NCI-H1105 treated with DMSO at 0.1 percent for 48 hours (cell line): ENCODE results near the gene C3orf18.

Experiments
- DNase-seq: peaks from one replicate; lab custom pipeline; 2025; lab: John Stamatoyannopoulos, UW

Gene C3orf18

DNA sequence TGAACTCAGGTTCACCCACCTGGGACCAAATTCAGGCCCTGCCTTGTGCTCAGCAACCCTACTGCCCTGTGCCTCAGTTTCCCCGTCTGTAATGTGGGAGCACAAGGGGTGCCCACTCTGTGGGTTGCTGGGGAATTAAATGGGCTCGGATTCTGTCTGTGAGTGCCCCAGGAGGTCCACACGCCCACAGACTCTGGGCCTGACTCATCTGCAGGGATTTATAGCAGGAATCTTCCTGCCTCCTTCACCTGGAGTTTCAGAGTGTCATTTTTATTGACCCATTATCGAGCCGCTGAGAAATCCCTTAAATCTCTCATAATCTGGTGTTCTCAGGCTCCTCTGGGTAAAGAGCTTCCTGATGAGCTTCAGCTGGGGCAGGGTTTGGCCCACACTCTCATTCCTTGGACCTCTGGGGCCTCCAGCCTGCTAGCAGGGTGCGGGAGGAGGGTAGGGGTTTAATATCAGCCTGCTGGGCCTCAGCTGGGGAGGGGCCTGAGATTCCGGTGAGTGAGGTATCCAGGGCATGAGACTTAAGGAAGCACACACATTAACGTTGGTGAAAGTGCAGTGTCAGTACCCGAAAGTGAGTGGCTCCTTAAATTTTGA, 16.4 kb downstream of the C3orf18 start:
- no peak for DNase-seq

- DNase-seq: peak; percentile 12
Observed at GRCh38 chr3:50550079-50550736, 17.3 kb downstream of the C3orf18 start.

DNA sequence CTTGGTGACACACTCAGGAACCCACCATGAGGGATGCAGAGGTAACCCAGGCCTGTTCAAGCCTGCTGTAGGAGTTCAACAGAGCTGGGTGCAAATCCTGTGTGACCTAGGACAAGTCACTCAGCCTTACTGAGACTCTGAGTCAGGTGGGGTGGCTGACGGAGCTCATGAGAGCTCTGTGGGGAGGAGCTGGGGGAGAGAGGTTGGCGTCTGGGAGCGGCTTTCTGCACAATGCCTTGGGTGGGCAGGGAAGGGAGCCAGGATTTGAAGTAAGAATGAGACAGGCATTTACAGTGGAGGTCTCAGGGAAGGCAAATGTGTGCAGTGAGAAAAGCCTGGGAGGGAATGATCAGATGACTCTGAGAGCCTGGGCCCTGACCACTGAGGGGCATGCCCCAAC, 18.3 kb downstream of the C3orf18 start:
- no peak for DNase-seq

- DNase-seq: no peak
Observed at GRCh38 chr3:50545781-50546180, 21.8 kb downstream of the C3orf18 start.

- DNase-seq: peak; percentile 33
Observed at GRCh38 chr3:50542177-50543034, 25.1 kb downstream of the C3orf18 start.

- DNase-seq: no peak
Observed at GRCh38 chr3:50539356-50540286, 27.9 kb downstream of the C3orf18 start.

DNA sequence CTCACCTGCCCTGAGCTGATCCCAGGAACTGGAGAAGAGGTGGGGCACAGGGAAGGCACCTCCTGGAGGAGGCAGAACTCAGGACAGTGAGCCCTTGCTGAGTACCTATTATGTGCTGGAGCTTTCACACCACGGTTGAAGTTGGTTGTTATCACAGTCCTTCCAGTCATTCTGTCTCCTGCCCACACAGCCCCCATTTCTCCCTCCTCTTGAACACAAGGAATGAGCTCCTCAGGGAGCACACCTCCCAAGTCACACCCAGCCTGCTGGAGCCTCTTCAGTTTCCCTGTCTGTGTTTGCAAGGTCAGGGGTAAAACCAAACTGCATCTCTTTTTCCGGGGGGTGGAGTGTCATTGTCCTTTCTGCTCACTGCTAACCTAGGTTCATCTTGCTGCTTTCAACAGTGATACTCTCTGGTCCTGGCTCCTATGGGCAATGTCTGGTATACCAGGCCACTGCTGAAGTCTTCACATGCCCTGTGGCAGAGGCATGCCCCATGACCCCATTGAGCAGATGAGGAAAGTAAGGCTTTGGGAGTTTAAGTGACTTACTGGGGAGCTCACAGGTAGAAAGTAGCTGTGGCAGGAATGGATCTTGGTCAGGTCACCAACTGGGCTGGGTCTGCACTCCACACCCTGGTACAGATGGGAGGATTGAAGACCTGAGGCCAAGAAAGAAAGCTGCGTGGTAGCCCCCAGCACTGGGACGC, 30.0 kb downstream of the C3orf18 start:
- no peak for DNase-seq

DNA sequence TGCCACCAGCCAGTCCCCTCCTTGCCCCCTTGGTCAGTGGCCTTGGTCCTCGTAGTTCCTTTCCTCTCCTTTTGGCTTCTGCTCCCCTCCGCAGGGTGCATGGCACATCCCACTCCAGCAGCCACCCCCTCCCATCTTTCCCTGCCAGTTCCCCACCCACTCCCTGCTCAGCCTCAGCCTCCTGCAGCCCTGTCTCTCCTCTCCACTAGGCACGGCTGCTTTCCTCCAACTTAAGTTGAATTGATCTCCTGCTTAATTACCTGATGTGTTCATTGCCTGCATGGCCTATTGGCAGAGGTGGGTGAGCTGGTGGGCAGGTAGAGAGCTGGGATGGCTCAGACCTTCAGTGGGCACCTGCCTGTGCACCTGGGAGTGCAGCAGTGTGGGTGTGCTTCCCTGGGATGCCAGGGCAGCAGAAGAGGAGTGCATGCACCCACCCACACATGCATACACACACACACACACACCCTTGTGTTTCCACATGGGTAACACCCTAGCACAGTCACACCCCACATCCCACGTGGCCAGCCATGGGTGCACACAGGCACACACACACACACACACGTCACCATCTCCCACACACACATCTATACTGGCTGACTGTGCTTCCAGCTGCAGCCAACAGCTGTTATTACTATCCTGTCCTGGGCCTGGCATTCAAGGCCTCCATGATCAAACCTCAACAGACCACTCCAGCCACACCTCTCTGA, 30.9 kb downstream of the C3orf18 start:
- no peak for DNase-seq

- DNase-seq: no peak
Observed at GRCh38 chr3:50534681-50535330, 32.7 kb downstream of the C3orf18 start.

DNA sequence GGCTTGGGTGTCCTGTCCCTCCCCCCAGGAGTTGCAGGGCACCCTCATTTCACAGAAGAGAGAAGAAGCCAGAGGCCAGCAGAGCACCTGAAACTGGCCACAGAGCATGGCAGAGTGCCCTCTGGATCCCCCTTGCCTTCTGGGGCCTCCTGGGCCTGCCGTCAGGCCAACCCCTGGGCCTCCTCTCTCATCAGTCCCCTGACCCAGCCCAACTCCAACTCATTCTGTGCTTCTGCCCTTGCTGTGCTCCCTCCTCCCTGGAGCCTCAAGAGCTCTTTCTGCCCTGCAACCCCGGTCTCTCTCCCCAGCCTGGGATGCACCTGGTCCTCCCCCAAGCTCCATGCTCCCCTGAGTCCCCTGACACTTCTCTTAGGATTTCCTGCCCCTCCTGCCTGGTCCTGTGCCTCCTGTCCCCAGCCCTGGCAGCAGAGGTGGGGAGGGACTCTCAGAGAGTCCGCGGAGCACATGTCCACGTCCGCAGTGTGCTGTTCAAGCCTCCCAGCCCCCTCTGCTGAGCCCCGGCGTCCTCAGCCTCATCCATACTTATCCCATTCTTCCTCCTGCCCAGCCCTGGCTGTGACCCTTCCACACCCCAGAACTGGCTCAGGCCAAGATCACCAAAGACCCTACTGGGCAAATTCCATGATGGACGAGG, 33.6 kb downstream of the C3orf18 start:
- DNase-seq: no peak

DNA sequence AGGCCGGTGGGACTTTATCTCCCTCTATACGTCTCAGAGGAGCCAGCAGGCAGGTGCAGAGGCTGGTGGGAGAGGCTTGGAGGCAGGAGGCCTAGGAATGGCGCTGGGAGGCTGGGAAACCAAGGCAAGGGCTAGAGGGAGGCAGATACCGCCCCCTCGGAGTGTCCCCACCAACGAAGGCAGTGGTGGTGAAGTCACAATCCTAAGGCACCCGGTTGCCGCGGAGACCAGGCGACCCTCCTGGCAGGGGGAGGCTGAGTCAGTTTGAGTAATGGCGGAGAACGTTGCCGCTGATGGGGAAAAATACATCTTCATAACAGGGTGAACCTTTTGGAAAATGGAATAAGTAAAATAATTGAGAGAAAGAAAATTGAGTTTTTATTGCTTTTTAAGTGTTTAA, 34.2 kb downstream of the C3orf18 start:
- no peak for DNase-seq

DNA sequence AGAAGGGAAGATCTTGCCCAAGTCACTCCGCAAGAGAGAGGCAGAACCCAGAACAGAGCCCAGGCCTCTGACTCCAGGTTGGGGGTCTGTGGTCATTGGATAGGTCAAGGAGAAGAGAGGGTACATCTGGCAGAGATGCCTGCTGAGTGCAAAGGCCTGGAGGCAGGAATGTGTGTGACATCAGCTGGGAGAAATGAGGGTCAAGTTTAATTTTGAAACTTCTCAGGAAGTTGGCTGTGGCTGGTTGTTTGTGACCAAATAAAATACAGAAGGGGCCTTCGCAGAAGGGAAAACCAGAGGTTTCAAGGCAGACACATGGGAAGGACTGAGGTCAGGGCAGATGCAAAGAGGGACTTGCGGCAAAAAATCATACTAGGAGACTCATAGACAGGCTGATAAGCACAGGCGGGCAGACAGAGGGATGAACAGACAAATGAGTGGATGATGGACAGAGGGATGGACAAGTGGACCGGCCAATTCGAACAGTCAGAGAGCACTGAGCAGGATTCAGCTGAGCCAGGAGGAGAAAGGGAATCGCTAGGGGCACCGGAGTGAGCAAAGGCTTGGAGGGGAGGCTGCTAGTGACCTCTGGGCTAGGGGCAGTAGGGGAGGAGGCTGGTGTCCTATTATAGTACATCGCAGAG, 35.4 kb downstream of the C3orf18 start:
- no peak for DNase-seq

GRCh38 chr3:50531201-50531600, 36.3 kb downstream of the C3orf18 start:
- no peak for DNase-seq

- peak; percentile 7 for DNase-seq
Observed at GRCh38 chr3:50530001-50530970, 37.3 kb downstream of the C3orf18 start.

- DNase-seq: no peak
Observed at GRCh38 chr3:50525987-50526386, 41.6 kb downstream of the C3orf18 start.

GRCh38 chr3:50525191-50525910, 42.2 kb downstream of the C3orf18 start:
- peak; percentile 4 for DNase-seq

- no peak for DNase-seq
Observed at GRCh38 chr3:50524746-50525145, 42.8 kb downstream of the C3orf18 start.
